HepG2 (cell line): ENCODE measurements around the gene RAD51. TPM values are rescaled to one million over a fixed set of nuclear protein-coding genes. Genes with fewer than 3 reads are reported as not detected.
"Not testable (repeated sequence)": the region's sequence is repeated elsewhere in the genome, so short reads cannot be mapped to it uniquely, and the experiment has no call there.

Source experiments
- ATAC-seq: fragments of 200-7000 bp; cut with Tn5 transposase; 3 replicates; pipeline ENCODE4 v1.9.1; 2020; ENCODE audit warnings: mild to moderate bottlenecking, moderate library complexity
- BruUV-seq: library from RNA; stranded (reverse); fragments of 400-500 nt; replicated peaks from 2 replicates; lab custom pipeline; 2021; lab: Mats Ljungman, UMichigan
- CTCF ChIA-PET: fragments of 300-600 bp; formaldehyde crosslinking; extraction: SDS; loops from one replicate; lab custom pipeline; 2021; ENCODE audit warnings: low total read pairs, inconsistent platforms, low intra/inter-chr PET ratio; lab: Yijun Ruan, JAX
- POLR2A ChIA-PET: fragments of 350-600 bp; sonication (Branson Sonifier 250); formaldehyde crosslinking; loops from one replicate; lab custom pipeline; 2020; ENCODE audit warnings: antibody characterized with exemption, inconsistent platforms; lab: Yijun Ruan, JAX
- DNase-seq: peaks from one replicate; pipeline ENCODE4 v3.0.0-alpha.2; 2015; ENCODE audit warnings: low spot score
- FAIRE-seq: peaks from 3 replicates; lab custom pipeline; 2011; peaks lifted over from hg19 to GRCh38; lab: Jason Lieb, UNC
- H2AFZ ChIP-seq: one replicate; pipeline ENCODE4 v1.6.1; 2011; ENCODE audit warnings: low read length, inconsistent platforms
- H3K27ac ChIP-seq: fragments of 300-600 bp; 3 replicates; pipeline ENCODE4 v1.8.0; 2011; ENCODE audit warnings: mixed run types, mild to moderate bottlenecking, mixed read lengths, low read length, inconsistent platforms; ENCODE audit not compliant: insufficient read depth; ENCODE audit errors: extremely low read length
- H3K27me3 ChIP-seq, 2 experiments: fragments of 200-600 bp in 1 of 2; 2 replicates in 1 of 2; 3 replicates in 1 of 2; pipeline versions ENCODE4 v1.6.0 to v1.8.0; 2011; ENCODE audit warnings: low read length in 2 of 2, mild to moderate bottlenecking in 2 of 2, moderate library complexity in 2 of 2, inconsistent platforms in 1 of 2; ENCODE audit not compliant: insufficient read depth in 2 of 2, control insufficient read depth in 1 of 2
- H3K36me3 ChIP-seq, 2 experiments: fragments of 200-600 bp in 1 of 2; replicated peaks in 1 of 2; 2 replicates in 1 of 2; 3 replicates in 1 of 2; pipeline versions ENCODE4 v1.5.1 to v1.8.0; 2011; ENCODE audit warnings: low read length in 2 of 2, inconsistent platforms in 1 of 2; ENCODE audit not compliant: insufficient read depth in 2 of 2, control insufficient read depth in 1 of 2
- H3K4me1 ChIP-seq: 2 replicates; pipeline ENCODE4 v1.5.1; 2012; ENCODE audit warnings: low read length, inconsistent platforms; ENCODE audit not compliant: insufficient read depth
- H3K4me2 ChIP-seq: 2 replicates; pipeline ENCODE4 v1.6.0; 2011; ENCODE audit warnings: low read depth, low read length, inconsistent platforms
- H3K4me3 ChIP-seq, 3 experiments: fragments of 200-600 bp in 1 of 3; sonication (generic), shearing (Covaris generic) in 1 of 3; replicated peaks in 1 of 3; 2 replicates each; pipeline ENCODE4 v1.5.1; 2011 to 2016; ENCODE audit warnings: low read length in 3 of 3, inconsistent platforms in 2 of 3, low read depth in 2 of 3, mild to moderate bottlenecking in 2 of 3, control low read depth in 1 of 3, mixed read lengths in 1 of 3; ENCODE audit not compliant: insufficient read depth in 1 of 3
- H3K79me2 ChIP-seq: one replicate; pipeline ENCODE4 v1.6.1; 2011; ENCODE audit warnings: low read length, inconsistent platforms; ENCODE audit not compliant: insufficient read depth
- H3K9ac ChIP-seq: 2 replicates; pipeline ENCODE4 v1.6.0; 2011; ENCODE audit warnings: mild to moderate bottlenecking, low read depth, low read length, inconsistent platforms; ENCODE audit not compliant: insufficient read depth
- H3K9me3 ChIP-seq: 2 replicates; pipeline ENCODE4 v1.5.1; 2012; ENCODE audit warnings: mild to moderate bottlenecking, low read length
- H4K20me1 ChIP-seq: 2 replicates; pipeline ENCODE4 v1.6.0; 2011; ENCODE audit warnings: inconsistent platforms, mild to moderate bottlenecking, low read length, moderate library complexity; ENCODE audit not compliant: insufficient read depth
- GATAD2A ChIP-seq: IDR thresholded peaks from 2 replicates; pipeline ENCODE4 v1.6.1; 2016
- HNF4A ChIP-seq: sonication (generic); formaldehyde crosslinking; IDR thresholded peaks from 2 replicates; pipeline ENCODE4 v1.4.0; 2020; ENCODE audit warnings: missing genetic modification reagents
- MAFF ChIP-seq: IDR thresholded peaks from 2 replicates; pipeline ENCODE4 v1.6.1; 2011; ENCODE audit warnings: low read depth, low read length, improper control_type of control experiment
- PRDM10 ChIP-seq: sonication (generic); formaldehyde crosslinking; IDR thresholded peaks from 2 replicates; pipeline ENCODE4 v1.4.0; 2020; ENCODE audit warnings: low read depth, missing genetic modification reagents
- TAF1 ChIP-seq: sonication (generic); formaldehyde crosslinking; IDR thresholded peaks from 2 replicates; pipeline ENCODE4 v1.4.0; 2020; ENCODE audit warnings: missing genetic modification reagents
- ZNF256 ChIP-seq: sonication (generic); formaldehyde crosslinking; conservative IDR thresholded peaks from 2 replicates; pipeline ENCODE4 v1.4.0; 2020; ENCODE audit warnings: missing genetic modification reagents
- ZNF282 ChIP-seq: fragments of 450-650 bp; IDR thresholded peaks from 2 replicates; pipeline ENCODE4 v1.6.1; 2018; ENCODE audit not compliant: partially characterized antibody
- ZNF292 ChIP-seq: sonication (generic); formaldehyde crosslinking; IDR thresholded peaks from 2 replicates; pipeline ENCODE4 v1.8.1; 2022; ENCODE audit warnings: mild to moderate bottlenecking, low read depth, missing genetic modification reagents, borderline replicate concordance
- ZNF335 ChIP-seq: sonication (generic); formaldehyde crosslinking; IDR thresholded peaks from 2 replicates; pipeline ENCODE4 v1.4.0; 2020; ENCODE audit warnings: missing genetic modification reagents
- WGBS: methylation state at CpG from one replicate; pipeline ENCODE4 v1.1.6; 2017; ENCODE audit warnings: low lambda C conversion rate; 5-methylcytosine and 5-hydroxymethylcytosine counted together
- in situ Hi-C: cut with HindIII; loops from 2 replicates; pipeline ENCODE4 v1.10.0; 2017; ENCODE audit warnings: low pct_unique_long_range_greater_than_20kb; ENCODE audit not compliant: extremely low pct_ligation_motif_present
- intact Hi-C: fragments of 100-400 bp; cut with micrococcal nuclease; formaldehyde crosslinking; loops from one replicate; pipeline ENCODE4 v1.10.0; 2022; ENCODE audit not compliant: unreplicated experiment
- polyA plus RNA-seq, 8 experiments: library from polyadenylated mRNA; depleted of rRNA in 3 of 8; stranded (reverse) in 7 of 8; unstranded in 1 of 8; fragments of >200 nt; fragmentation: Illumina TruSeq in 4 of 8; extraction: Trizol in 4 of 8; gene quantifications; 2 replicates each; pipeline versions ENCODE4 v1.2.1 to v1.2.3, GENCODE V29; 2011 to 2016; ENCODE audit warnings: low read depth in 4 of 8, missing spikeins in 1 of 8, mixed read lengths in 1 of 8; ENCODE audit not compliant: insufficient read depth in 1 of 8
- total RNA-seq, 5 experiments: library from RNA; depleted of rRNA; stranded (reverse); fragments of >200 nt; fragmentation: Illumina TruSeq; extraction: Trizol; gene quantifications; 2 replicates each; pipeline ENCODE4 v1.2.3, GENCODE V29; 2016; ENCODE audit warnings: low read depth in 1 of 5
- TF ChIP-seq, protein P1 (sequence below): sonication (generic); formaldehyde crosslinking; IDR thresholded peaks from 2 replicates; pipeline ENCODE4 v1.4.0; 2020; ENCODE audit warnings: missing genetic modification reagents

Gene RAD51
- total and polyA plus RNA-seq, 2 of the 13 experiments (the other 11 are each of a cell fraction or from before 2014, with no cell fraction given) = 8.5 to 12.8 TPM

DNA sequence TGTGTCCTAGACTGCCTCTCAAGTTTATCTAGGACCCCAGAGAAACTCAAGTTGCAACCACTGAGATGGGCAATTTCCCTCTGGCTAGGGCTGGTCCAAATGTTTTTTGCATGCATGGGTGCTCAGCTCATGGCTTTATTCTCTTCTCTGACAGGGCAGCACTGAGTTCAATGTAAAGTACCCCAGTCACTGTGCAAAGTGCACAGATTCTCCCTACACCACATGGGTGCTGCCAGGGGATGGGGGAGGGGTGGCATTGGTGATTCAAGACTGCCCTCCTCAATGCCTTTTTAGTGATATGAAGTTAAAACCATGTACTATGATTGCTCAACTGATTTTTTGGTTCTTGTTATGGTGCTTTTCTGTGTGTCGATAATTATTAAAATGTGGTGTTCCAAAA, 14.8 kb upstream of the RAD51 start (continued):
- TF ChIP-seq ZNF282 = no peak
- TF ChIP-seq ZNF335 = 0 out of 2 replicates have a peak, but pooled peaks have one; percentile 41
- no peak for TF ChIP-seq ZNF256
- no peak for TF ChIP-seq TAF1 (CRISPR knock-in tag)
- TF ChIP-seq PRDM10 (CRISPR knock-in tag) = peak; percentile 94
- TF ChIP-seq, protein P1, sequence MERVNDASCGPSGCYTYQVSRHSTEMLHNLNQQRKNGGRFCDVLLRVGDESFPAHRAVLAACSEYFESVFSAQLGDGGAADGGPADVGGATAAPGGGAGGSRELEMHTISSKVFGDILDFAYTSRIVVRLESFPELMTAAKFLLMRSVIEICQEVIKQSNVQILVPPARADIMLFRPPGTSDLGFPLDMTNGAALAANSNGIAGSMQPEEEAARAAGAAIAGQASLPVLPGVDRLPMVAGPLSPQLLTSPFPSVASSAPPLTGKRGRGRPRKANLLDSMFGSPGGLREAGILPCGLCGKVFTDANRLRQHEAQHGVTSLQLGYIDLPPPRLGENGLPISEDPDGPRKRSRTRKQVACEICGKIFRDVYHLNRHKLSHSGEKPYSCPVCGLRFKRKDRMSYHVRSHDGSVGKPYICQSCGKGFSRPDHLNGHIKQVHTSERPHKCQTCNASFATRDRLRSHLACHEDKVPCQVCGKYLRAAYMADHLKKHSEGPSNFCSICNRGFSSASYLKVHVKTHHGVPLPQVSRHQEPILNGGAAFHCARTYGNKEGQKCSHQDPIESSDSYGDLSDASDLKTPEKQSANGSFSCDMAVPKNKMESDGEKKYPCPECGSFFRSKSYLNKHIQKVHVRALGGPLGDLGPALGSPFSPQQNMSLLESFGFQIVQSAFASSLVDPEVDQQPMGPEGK (CRISPR knock-in tag) = no peak
- 0 out of 2 replicates have a peak, but pooled peaks have one; percentile 22 for TF ChIP-seq GATAD2A (CRISPR knock-in tag)
- TF ChIP-seq HNF4A (CRISPR knock-in tag) = peak; percentile 76
- TF ChIP-seq ZNF292 (CRISPR knock-in tag) = no peak
- TF ChIP-seq MAFF = no peak
- TF ChIP-seq, all 625 proteins: peak for 11

- FAIRE-seq, H3K27me3 ChIP-seq, H3K79me2 ChIP-seq, H3K9me3 ChIP-seq, H3K4me2 ChIP-seq, CTCF ChIA-PET, H3K9ac ChIP-seq, intact Hi-C loops, H3K4me3 ChIP-seq, H3K27ac ChIP-seq, H2AFZ ChIP-seq, ATAC-seq, in situ Hi-C loops, H3K36me3 ChIP-seq, H4K20me1 ChIP-seq, BruUV-seq, DNase-seq: not testable (repeated sequence)
- 88% methylated on average over 1 of the region's 1 CpG for WGBS
- H3K4me1 ChIP-seq = peaks cover 27% of the 10 kb centered on the region
- POLR2A ChIA-PET = interaction anchor here (1.2 to 2.1 kb wide), 2 partner anchors 13 to 82 kb away, joined by 3 to 10 read pairs; partner anchors contain the start of gene RAD51
These were observed 14.0 kb upstream of the RAD51 start for GRCh38 chr15:40680959-40681358.
